Esophagus squamous epithelium (tissue), 5 donors: ENCODE data around the gene PTPRN2. TPM values are rescaled to one million over a fixed set of nuclear protein-coding genes. Genes with fewer than 3 reads are reported as not detected.

Experiments used
- DNase-seq: peaks from one replicate; lab custom pipeline; 2025; lab: John Stamatoyannopoulos, UW
- H3K27ac ChIP-seq, 4 donors: fragments of 200-600 bp; sonication (generic); one replicate each; pipeline ENCODE4 v1.5.1; 2016 to 2019; ENCODE audit warnings: mild to moderate bottlenecking in 1 of 4
- H3K27me3 ChIP-seq, 4 donors: fragments of 200-600 bp; sonication (generic); 1 replicate in 3 of 4; 2 replicates in 1 of 4; pipeline versions ENCODE4 v1.5.1 to v1.6.0; 2017 to 2021; ENCODE audit warnings: antibody characterized with exemption in 1 of 4
- H3K36me3 ChIP-seq, 3 donors: fragments of 200-600 bp; sonication (generic); one replicate each; pipeline ENCODE4 v1.5.1; 2016 to 2019
- H3K4me1 ChIP-seq, 3 donors: fragments of 200-600 bp; sonication (generic); one replicate each; pipeline ENCODE4 v1.5.1; 2017 to 2019
- H3K4me3 ChIP-seq, 4 donors: fragments of 200-600 bp; sonication (generic); 1 replicate in 3 of 4; 2 replicates in 1 of 4; pipeline ENCODE4 v1.5.1; 2016 to 2019; ENCODE audit warnings: mild to moderate bottlenecking in 2 of 4, moderate library complexity in 1 of 4
- H3K9me3 ChIP-seq, 3 donors: fragments of 200-600 bp; sonication (generic); one replicate each; pipeline ENCODE4 v1.5.1; 2016 to 2019
- CTCF ChIP-seq, 6 experiments: fragments of 450-650 bp in 4 of 6; fragments of 200-600 bp in 2 of 6; sonication (generic) in 2 of 6; IDR thresholded peaks; one replicate each; pipeline ENCODE4 v1.5.1; 2016 to 2019; ENCODE audit warnings: antibody characterized with exemption in 6 of 6, mild to moderate bottlenecking in 4 of 6, moderate library complexity in 4 of 6
- POLR2A ChIP-seq, 4 donors: fragments of 450-650 bp; IDR thresholded peaks; one replicate each; pipeline ENCODE4 v1.6.1; 2017; ENCODE audit warnings: antibody characterized with exemption in 4 of 4, mild to moderate bottlenecking in 4 of 4, moderate library complexity in 3 of 4
- WGBS, 2 donors: methylation state at CpG; one replicate each; pipeline ENCODE4 v1.1.5; 2018; 5-methylcytosine and 5-hydroxymethylcytosine counted together
- intact Hi-C: fragments of 100-400 bp; cut with DNase I; formaldehyde crosslinking; loops from one replicate; pipeline ENCODE4 v1.15.0; 2022
- total RNA-seq, 4 donors: library from RNA; depleted of rRNA; stranded (reverse); fragments of >200 nt; gene quantifications; one replicate each; pipeline ENCODE4 v1.1.0, GENCODE V29; 2016
- donor health status: DM: yes; HTN: yes; CAD: no.

Gene PTPRN2
- total RNA-seq, 4 donors from 2014 or later, result 0.38 to 2.7 (median 1.0) TPM

GRCh38 chr7:157612664-157613561 is 974.7 kb downstream of the PTPRN2 start:
- 0 to 44% methylated on average over 3 to 9 of the region's 79 CpGs for WGBS, 2 donors

GRCh38 chr7:157612009-157612663 is 975.5 kb downstream of the PTPRN2 start:
- TF ChIP-seq POLR2A (IDR thresholded peaks at IDR 0.05), result no peak
- TF ChIP-seq CTCF (IDR thresholded peaks at IDR 0.05), result no peak
- Histone ChIP-seq H3K4me3 (peak overlapping the region in 3 of 4 donors; percentile 47 to 61 (median 49)), H3K27ac (no peak overlapping the region), H3K4me1 (peaks cover 0 to 31% (median 6%) of the 10 kb centered on the region in 3 donors), H3K36me3 (no peaks in the 10 kb centered on the region), H3K9me3 (no peaks in the 10 kb centered on the region), H3K27me3 (peaks cover 0 to 9% (median 0%) of the 10 kb centered on the region in 4 donors)
- WGBS, 2 donors, result 82% methylated on average over 13 of the region's 33 CpGs; no CpG with 5 or more reads in 1 of the 2 donors
- DNase-seq, result no peak
- intact Hi-C loops, result no loop called here

More at GRCh38 chr7:157612664-157613561, 974.7 kb downstream of the PTPRN2 start:
- Histone ChIP-seq H3K27ac (peak overlapping the region in 3 of 4 donors; percentile 1 to 25 (median 9)), H3K36me3 (no peaks in the 10 kb centered on the region), H3K27me3 (peaks cover 0 to 9% (median 0%) of the 10 kb centered on the region in 4 donors), H3K9me3 (no peaks in the 10 kb centered on the region), H3K4me1 (peaks cover 0 to 31% (median 6%) of the 10 kb centered on the region in 3 donors), H3K4me3 (peak overlapping the region; percentile 24 to 61 (median 48))
- intact Hi-C loops, result no loop called here
- DNase-seq, result no peak
- no peak for TF ChIP-seq POLR2A (IDR thresholded peaks at IDR 0.05)
- TF ChIP-seq CTCF (IDR thresholded peaks at IDR 0.05), result no peak

GRCh38 chr7:157611341-157611740 is 976.3 kb downstream of the PTPRN2 start:
- Histone ChIP-seq H3K27me3 (peaks cover 0 to 9% (median 0%) of the 10 kb centered on the region in 4 donors), H3K36me3 (no peaks in the 10 kb centered on the region), H3K9me3 (no peaks in the 10 kb centered on the region), H3K27ac (no peak overlapping the region), H3K4me3 (no peak overlapping the region), H3K4me1 (peaks cover 0 to 28% (median 6%) of the 10 kb centered on the region in 3 donors)
- DNase-seq, result no peak
- intact Hi-C loops, result no loop called here
- WGBS, 2 donors, result 87 to 98% methylated on average over 12 to 14 of the region's 18 CpGs
- TF ChIP-seq CTCF (IDR thresholded peaks at IDR 0.05), result no peak
- no peak for TF ChIP-seq POLR2A (IDR thresholded peaks at IDR 0.05)

- Histone ChIP-seq H3K4me1 (peaks cover 0 to 23% (median 6%) of the 10 kb centered on the region in 3 donors), H3K4me3 (no peak overlapping the region), H3K9me3 (no peaks in the 10 kb centered on the region), H3K36me3 (no peaks in the 10 kb centered on the region), H3K27me3 (peaks cover 0 to 15% (median 0%) of the 10 kb centered on the region in 4 donors), H3K27ac (no peak overlapping the region)
- intact Hi-C loops, result no loop called here
- DNase-seq, result no peak
- WGBS, 2 donors, result 91 to 93% methylated on average over 11 to 15 of the region's 17 CpGs
- TF ChIP-seq POLR2A (IDR thresholded peaks at IDR 0.05) (no peak), CTCF (IDR thresholded peaks at IDR 0.05) (no peak)
Observed at GRCh38 chr7:157610671-157611295, 976.8 kb downstream of the PTPRN2 start.
